ENCODE measurements around the gene WDR26. TPM values are rescaled to one million over a fixed set of nuclear protein-coding genes. Genes with fewer than 3 reads are reported as not detected.

WDR26 gene
- total RNA-seq, 1 experiment from 2014 or later = 81.4 TPM

DNA sequence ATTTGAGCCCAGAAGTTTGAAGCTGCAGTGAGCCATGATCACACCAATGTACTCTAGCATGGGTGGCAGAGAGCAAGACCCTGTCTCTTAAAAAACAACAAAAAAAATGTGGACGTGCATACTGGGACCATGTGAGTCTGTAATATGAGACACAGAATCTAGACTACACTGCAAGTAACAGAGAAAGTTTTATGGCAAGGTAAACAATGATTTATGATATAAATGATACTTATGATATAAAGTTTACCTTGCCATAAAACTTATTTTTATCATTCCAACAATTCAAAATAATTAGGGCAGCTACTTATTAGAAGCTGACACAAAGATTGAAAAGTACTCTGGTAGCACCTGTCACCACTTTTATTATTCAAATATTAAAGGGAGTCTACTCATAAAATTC, 34.7 kb downstream of the WDR26 start:
- TF ChIP-seq, protein P1, sequence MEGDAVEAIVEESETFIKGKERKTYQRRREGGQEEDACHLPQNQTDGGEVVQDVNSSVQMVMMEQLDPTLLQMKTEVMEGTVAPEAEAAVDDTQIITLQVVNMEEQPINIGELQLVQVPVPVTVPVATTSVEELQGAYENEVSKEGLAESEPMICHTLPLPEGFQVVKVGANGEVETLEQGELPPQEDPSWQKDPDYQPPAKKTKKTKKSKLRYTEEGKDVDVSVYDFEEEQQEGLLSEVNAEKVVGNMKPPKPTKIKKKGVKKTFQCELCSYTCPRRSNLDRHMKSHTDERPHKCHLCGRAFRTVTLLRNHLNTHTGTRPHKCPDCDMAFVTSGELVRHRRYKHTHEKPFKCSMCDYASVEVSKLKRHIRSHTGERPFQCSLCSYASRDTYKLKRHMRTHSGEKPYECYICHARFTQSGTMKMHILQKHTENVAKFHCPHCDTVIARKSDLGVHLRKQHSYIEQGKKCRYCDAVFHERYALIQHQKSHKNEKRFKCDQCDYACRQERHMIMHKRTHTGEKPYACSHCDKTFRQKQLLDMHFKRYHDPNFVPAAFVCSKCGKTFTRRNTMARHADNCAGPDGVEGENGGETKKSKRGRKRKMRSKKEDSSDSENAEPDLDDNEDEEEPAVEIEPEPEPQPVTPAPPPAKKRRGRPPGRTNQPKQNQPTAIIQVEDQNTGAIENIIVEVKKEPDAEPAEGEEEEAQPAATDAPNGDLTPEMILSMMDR (conservative IDR thresholded peaks at IDR 0.05) = no peak
- Histone ChIP-seq H2BK120ac (ENCODE audit: low read depth, low read length, poor library complexity, severe bottlenecking) (no peak overlapping the region), H3K79me1 (ENCODE audit: insufficient read depth, low read depth, low read length, poor library complexity, severe bottlenecking) (no peaks in the 10 kb centered on the region), H4K5ac (ENCODE audit: insufficient read length, low read depth, low read length) (no peak overlapping the region), H2AK5ac (ENCODE audit: insufficient read length, low read length) (no peak overlapping the region), H3K23me2 (ENCODE audit: insufficient read length, low read depth, low read length, poor library complexity, severe bottlenecking) (no peaks in the 10 kb centered on the region), H3K27ac (ENCODE audit: insufficient read length, low read depth, low read length) (no peak overlapping the region), H2BK20ac (ENCODE audit: low read depth, low read length, poor library complexity, severe bottlenecking) (no peak overlapping the region), H3K79me2 (ENCODE audit: insufficient read depth, low read length) (no peaks in the 10 kb centered on the region), H3K23ac (ENCODE audit: insufficient read length, low read depth, low read length) (no peak overlapping the region), H3K27me3 (ENCODE audit: insufficient read depth, low read length) (no peaks in the 10 kb centered on the region), H4K8ac (replicated peaks; ENCODE audit: insufficient read length, low read depth, low read length) (no peak overlapping the region), H3K9ac (ENCODE audit: extremely low read depth, insufficient read length, low read length) (no peak overlapping the region), H3K9me3 (ENCODE audit: control insufficient read depth, low read depth, low read length) (no peaks in the 10 kb centered on the region), H4K91ac (ENCODE audit: insufficient read length, low read depth, low read length) (no peak overlapping the region), H3T11ph (ENCODE audit: low read length) (no peak overlapping the region), H2BK12ac (ENCODE audit: insufficient read length, low read depth, low read length) (no peak overlapping the region), H3K56ac (ENCODE audit: insufficient read length, low read depth, low read length) (no peak overlapping the region), H2AFZ (ENCODE audit: low read length) (no peak overlapping the region), H3K4ac (ENCODE audit: low read depth, low read length) (no peak overlapping the region), H3K18ac (ENCODE audit: insufficient read length, low read depth, low read length) (no peak overlapping the region), H3K4me1 (ENCODE audit: insufficient read depth, low read length) (no peaks in the 10 kb centered on the region), H3K14ac (ENCODE audit: insufficient read depth, low read length) (no peak overlapping the region), H2BK5ac (ENCODE audit: insufficient read length, low read length) (no peak overlapping the region), H3K4me2 (ENCODE audit: insufficient read depth, insufficient read length, low read length) (no peak overlapping the region), H4K20me1 (ENCODE audit: control insufficient read depth, insufficient read depth, insufficient read length) (no peaks in the 10 kb centered on the region), H2BK15ac (ENCODE audit: low read depth, low read length) (no peak overlapping the region)
- DNase-seq = no peak
- Mint-ChIP-seq H3K9me3 (no peaks in the 10 kb centered on the region), H3K4me3 (no peak overlapping the region), H3K27me3 (ENCODE audit: low read depth) (no peaks in the 10 kb centered on the region), H3K27ac (0 out of 7 replicates have a peak overlapping the region, but pooled peaks of 1 of the 3 experiments have one; percentile 58), H3K36me3 (ENCODE audit: insufficient read depth in 1 of 3, low read depth in 3 of 3) (peaks cover 36 to 89% (median 73%) of the 10 kb centered on the region in 3 experiments), H3K4me1 (no peaks in the 10 kb centered on the region)
- WGBS (ENCODE audit: extremely low coverage, insufficient read length, low lambda C conversion rate) = no CpG with 5 or more reads among the region's 1 CpG

All from H9 (cell line).